ENCODE data around the gene TSPAN32.
"Not testable (repeated sequence)": the region's sequence is repeated elsewhere in the genome, so short reads cannot be mapped to it uniquely, and the experiment has no call there.

TSPAN32 gene

GRCh38 chr11:2317354-2318050 lies 15.7 kb downstream of the TSPAN32 start:
- no peak for DNase-seq

- no peak for DNase-seq
Measured at GRCh38 chr11:2318123-2318522, 16.3 kb downstream of the TSPAN32 start.

- DNase-seq: no peak
Measured at GRCh38 chr11:2318707-2319106, 16.9 kb downstream of the TSPAN32 start.

- DNase-seq: no peak
Measured at GRCh38 chr11:2319791-2320472, 18.1 kb downstream of the TSPAN32 start.

GRCh38 chr11:2320568-2321310 lies 18.9 kb downstream of the TSPAN32 start:
- DNase-seq: no peak

GRCh38 chr11:2321311-2321683 lies 19.5 kb downstream of the TSPAN32 start:
- no peak for DNase-seq

- DNase-seq: no peak
Measured at GRCh38 chr11:2325123-2325522, 23.3 kb downstream of the TSPAN32 start.

GRCh38 chr11:2325719-2326118 lies 23.9 kb downstream of the TSPAN32 start:
- no peak for DNase-seq

GRCh38 chr11:2327032-2327431 lies 25.2 kb downstream of the TSPAN32 start:
- DNase-seq: no peak

- no peak for DNase-seq
Measured at GRCh38 chr11:2328021-2328420, 26.2 kb downstream of the TSPAN32 start.

GRCh38 chr11:2328656-2329354 lies 27.0 kb downstream of the TSPAN32 start:
- DNase-seq: no peak

GRCh38 chr11:2329551-2329950 lies 27.7 kb downstream of the TSPAN32 start:
- no peak for DNase-seq

GRCh38 chr11:2330696-2331095 lies 28.9 kb downstream of the TSPAN32 start:
- DNase-seq: no peak

- DNase-seq: no peak
Measured at GRCh38 chr11:2331404-2331803, 29.6 kb downstream of the TSPAN32 start.

- DNase-seq: not testable (repeated sequence)
Measured at GRCh38 chr11:2332569-2332968, 30.8 kb downstream of the TSPAN32 start.

GRCh38 chr11:2333486-2334205 lies 31.8 kb downstream of the TSPAN32 start:
- not testable (repeated sequence) for DNase-seq

GRCh38 chr11:2335286-2335685 lies 33.5 kb downstream of the TSPAN32 start:
- not testable (repeated sequence) for DNase-seq

- not testable (repeated sequence) for DNase-seq
Measured at GRCh38 chr11:2338760-2339159, 36.9 kb downstream of the TSPAN32 start.

- DNase-seq: no peak
Measured at GRCh38 chr11:2342557-2342956, 40.7 kb downstream of the TSPAN32 start.

GRCh38 chr11:2342981-2343380 lies 41.2 kb downstream of the TSPAN32 start:
- DNase-seq: no peak

GRCh38 chr11:2343502-2343901 lies 41.7 kb downstream of the TSPAN32 start:
- DNase-seq: no peak

- no peak for DNase-seq
Measured at GRCh38 chr11:2345050-2345449, 43.2 kb downstream of the TSPAN32 start.

- no peak for DNase-seq
Measured at GRCh38 chr11:2346014-2346413, 44.2 kb downstream of the TSPAN32 start.
